NCI-H2196 treated with DMSO at 0.1 percent for 48 hours (cell line): ENCODE data around the gene PPIP5K1.
"Not testable (repeated sequence)": the region's sequence is repeated elsewhere in the genome, so short reads cannot be mapped to it uniquely, and the experiment has no call there.

Experiments
- DNase-seq: peaks from one replicate; lab custom pipeline; 2025; ENCODE audit not compliant: unreplicated experiment; lab: John Stamatoyannopoulos, UW

The PPIP5K1 gene

GRCh38 chr15:43545426-43545825, 44.6 kb downstream of the PPIP5K1 start:
- DNase-seq, result no peak

GRCh38 chr15:43544266-43544665, 45.7 kb downstream of the PPIP5K1 start:
- DNase-seq, result no peak

GRCh38 chr15:43541785-43542184, 48.2 kb downstream of the PPIP5K1 start:
- DNase-seq, result no peak

- no peak for DNase-seq
Observed at GRCh38 chr15:43538091-43538490, 51.9 kb downstream of the PPIP5K1 start.

DNA sequence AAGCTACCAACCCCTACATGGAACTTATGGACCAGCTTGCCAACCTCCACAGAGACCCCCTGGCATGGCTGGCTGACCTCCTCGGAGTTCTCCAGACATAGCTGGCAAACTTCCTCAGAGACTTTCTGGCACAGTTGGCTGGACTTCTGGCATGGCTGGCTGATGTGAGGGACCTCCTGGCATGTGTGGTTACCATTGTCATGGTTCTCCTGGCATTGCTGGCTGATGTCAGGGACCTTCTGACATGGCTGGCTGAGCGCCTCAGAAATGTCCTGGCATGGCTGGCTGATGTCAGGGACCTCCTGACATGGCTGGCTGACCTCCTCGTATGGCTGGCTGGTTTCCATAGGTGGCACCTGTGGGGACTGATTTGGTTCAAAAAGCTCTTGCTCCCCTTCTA, 55.1 kb downstream of the PPIP5K1 start:
- no peak for DNase-seq

GRCh38 chr15:43532826-43533225, 57.2 kb downstream of the PPIP5K1 start:
- not testable (repeated sequence) for DNase-seq

DNA sequence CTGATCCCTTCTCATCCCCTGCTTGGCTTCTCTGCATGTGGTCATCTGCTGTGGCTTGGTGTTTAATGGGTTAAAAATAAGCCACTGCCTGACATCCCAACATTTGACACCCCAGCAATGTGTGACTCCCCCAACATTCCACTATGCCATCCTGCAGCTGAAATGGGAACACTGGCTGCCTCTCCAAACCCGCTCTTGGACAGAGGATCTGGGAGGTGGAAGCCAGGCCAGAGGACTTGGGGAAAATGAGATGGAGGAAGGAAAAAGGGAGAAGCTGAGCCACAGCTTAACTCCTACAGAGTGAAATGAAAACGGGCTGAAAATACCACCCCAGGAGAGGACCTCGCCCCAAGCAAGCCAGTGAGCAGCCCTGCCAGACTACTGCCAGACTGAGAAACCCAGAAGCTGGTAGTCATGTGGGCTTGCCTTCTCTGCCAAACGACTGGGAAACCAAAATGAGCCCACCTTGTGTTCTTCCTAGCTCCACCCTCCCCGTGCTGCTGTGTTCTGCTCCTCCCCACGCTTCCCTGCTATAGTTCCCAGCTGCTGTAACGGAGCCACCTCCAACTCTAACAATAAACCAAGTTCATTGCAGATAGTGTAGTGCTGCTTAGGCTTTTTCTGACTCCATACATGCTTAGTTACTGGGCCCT, 58.9 kb downstream of the PPIP5K1 start:
- no peak for DNase-seq

- DNase-seq, result no peak
Observed at GRCh38 chr15:43529587-43530345, 60.2 kb downstream of the PPIP5K1 start.

GRCh38 chr15:43529141-43529540, 60.9 kb downstream of the PPIP5K1 start:
- no peak for DNase-seq

DNA sequence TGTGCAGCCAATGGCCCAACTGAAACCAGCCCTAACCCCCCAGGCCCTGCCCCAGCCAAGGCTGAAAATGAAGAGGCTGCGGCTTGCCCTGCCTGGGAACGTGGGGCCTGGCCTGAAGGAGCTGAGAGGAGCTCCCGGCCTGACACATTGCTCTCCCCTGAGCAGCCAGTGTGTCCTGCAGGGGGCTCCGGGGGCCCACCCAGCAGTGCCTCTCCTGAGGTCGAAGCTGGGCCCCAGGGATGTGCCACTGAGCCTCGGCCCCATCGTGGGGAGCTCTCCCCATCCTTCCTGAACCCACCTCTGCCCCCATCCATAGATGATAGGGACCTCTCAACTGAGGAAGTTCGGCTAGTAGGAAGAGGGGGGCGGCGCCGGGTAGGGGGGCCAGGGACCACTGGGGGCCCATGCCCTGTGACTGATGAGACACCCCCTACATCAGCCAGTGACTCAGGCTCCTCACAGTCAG, 61.4 kb downstream of the PPIP5K1 start:
- no peak for DNase-seq

DNA sequence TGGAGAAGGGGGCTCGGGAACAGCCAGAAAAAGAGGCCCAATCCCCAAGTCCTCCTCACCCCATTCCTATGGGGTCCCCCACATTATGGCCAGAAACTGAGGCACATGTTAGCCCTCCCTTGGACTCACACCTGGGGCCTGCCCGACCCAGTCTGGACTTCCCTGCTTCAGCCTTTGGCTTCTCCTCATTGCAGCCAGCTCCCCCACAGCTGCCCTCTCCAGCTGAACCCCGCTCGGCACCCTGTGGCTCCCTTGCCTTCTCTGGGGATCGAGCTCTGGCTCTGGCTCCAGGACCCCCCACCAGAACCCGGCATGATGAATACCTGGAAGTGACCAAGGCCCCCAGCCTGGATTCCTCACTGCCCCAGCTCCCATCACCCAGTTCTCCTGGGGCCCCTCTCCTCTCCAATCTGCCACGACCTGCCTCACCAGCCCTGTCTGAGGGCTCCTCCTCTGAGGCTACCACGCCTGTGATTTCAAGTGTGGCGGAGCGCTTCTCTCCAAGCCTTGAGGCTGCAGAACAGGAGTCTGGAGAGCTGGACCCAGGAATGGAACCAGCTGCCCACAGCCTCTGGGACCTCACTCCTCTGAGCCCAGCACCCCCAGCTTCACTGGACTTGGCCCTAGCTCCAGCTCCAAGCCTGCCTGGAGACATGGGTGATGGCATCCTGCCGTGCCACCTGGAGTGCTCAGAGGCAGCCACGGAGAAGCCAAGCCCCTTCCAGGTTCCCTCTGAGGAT, 62.0 kb downstream of the PPIP5K1 start:
- no peak for DNase-seq

DNA sequence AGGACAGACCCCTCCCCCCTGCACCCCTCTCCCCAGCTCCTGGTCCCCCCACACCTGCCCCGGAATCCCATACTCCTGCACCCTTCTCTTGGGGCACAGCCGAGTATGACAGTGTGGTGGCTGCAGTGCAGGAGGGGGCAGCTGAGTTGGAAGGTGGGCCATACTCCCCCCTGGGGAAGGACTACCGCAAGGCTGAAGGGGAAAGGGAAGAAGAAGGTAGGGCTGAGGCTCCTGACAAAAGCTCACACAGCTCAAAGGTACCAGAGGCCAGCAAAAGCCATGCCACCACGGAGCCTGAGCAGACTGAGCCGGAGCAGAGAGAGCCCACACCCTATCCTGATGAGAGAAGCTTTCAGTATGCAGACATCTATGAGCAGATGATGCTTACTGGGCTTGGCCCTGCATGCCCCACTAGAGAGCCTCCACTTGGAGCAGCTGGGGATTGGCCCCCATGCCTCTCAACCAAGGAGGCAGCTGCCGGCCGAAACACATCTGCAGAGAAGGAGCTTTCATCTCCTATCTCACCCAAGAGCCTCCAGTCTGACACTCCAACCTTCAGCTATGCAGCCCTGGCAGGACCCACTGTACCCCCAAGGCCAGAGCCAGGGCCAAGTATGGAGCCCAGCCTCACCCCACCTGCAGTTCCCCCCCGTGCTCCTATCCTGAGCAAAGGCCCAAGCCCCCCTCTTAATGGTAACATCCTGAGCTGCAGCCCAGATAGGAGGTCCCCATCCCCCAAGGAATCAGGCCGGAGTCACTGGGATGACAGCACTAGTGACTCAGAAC, 62.8 kb downstream of the PPIP5K1 start:
- no peak for DNase-seq

GRCh38 chr15:43526261-43526930, 63.6 kb downstream of the PPIP5K1 start:
- DNase-seq, result no peak

DNA sequence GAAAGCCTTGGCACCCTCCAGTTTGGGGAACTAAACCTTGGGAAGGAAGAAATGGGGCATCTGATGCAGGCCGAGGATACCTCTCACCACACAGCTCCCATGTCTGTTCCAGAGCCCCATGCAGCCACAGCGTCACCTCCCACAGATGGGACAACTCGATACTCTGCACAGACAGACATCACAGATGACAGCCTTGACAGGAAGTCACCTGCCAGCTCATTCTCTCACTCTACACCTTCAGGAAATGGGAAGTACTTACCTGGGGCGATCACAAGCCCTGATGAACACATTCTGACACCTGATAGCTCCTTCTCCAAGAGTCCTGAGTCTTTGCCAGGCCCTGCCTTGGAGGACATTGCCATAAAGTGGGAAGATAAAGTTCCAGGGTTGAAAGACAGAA, 64.9 kb downstream of the PPIP5K1 start:
- no peak for DNase-seq

DNA sequence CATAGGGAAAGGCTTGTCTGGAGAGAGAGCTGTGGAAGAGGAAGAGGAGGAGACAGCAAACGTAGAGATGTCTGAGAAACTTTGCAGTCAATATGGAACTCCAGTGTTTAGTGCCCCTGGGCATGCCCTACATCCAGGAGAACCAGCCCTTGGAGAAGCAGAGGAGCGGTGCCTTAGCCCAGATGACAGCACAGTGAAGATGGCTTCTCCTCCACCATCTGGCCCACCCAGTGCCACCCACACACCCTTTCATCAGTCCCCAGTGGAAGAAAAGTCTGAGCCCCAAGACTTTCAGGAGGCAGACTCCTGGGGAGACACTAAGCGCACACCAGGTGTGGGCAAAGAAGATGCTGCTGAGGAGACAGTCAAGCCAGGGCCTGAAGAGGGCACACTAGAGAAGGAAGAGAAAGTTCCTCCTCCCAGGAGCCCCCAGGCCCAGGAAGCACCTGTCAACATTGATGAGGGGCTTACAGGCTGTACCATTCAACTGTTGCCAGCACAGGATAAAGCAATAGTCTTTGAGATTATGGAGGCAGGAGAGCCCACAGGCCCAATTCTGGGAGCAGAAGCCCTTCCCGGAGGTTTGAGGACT, 65.7 kb downstream of the PPIP5K1 start:
- no peak for DNase-seq

GRCh38 chr15:43523646-43524045, 66.4 kb downstream of the PPIP5K1 start:
- no peak for DNase-seq

DNA sequence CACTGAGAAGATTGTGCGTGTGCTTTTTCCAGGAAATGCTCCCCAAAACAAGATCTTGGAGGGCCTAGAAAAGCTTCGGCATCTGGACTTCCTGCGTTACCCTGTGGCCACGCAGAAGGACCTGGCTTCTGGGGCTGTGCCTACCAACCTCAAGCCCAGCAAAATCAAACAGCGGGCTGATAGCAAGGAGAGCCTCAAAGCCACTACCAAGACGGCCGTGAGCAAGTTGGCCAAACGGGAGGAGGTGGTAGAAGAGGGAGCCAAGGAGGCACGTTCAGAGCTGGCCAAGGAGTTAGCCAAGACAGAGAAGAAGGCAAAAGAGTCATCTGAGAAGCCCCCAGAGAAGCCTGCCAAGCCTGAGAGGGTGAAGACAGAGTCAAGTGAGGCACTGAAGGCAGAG, 67.8 kb downstream of the PPIP5K1 start:
- DNase-seq, result no peak

DNA sequence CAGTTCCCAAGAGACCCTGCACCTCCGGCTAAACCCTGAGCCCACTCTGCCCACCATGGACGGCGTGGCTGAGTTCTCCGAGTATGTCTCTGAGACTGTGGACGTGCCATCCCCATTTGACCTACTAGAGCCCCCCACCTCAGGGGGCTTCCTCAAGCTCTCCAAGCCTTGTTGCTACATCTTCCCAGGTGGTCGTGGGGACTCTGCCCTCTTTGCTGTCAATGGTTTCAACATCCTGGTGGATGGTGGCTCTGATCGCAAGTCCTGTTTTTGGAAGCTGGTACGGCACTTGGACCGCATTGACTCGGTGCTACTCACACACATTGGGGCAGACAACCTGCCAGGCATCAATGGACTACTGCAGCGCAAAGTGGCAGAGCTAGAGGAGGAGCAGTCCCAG, 68.6 kb downstream of the PPIP5K1 start:
- DNase-seq, result no peak

DNA sequence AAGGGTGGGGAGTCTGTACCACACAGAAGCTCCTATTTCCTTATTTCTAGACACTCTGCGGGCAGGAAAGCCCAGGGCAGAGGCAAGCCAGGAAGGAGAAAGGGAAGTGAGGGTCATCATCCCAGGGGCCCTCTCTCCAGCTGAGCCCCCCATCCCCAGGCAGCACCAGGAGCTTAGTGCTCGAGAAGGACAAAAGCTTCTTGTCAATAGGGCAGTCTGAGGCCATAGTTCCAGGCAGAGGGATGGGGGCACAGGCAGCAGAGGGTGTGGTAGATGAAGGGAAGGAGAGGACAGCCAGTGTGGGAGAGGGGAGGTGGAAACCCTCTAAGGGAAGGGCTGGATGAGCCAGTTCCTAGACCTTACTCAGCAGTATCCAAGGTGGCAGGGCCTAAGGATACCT, 69.9 kb downstream of the PPIP5K1 start:
- DNase-seq, result no peak

- DNase-seq, result no peak
Observed at GRCh38 chr15:43519196-43519595, 70.8 kb downstream of the PPIP5K1 start.
